ENCODE results near the gene PTPRT.

GRCh38 chr20:42319252-42320013 is 870.3 kb downstream of the PTPRT start:
- TF ChIP-seq CTCF (IDR thresholded peaks at IDR 0.05) (no peak), POLR2A (IDR thresholded peaks at IDR 0.05) (no peak), EP300 (IDR thresholded peaks at IDR 0.05) (no peak), POLR2AphosphoS5 (IDR thresholded peaks at IDR 0.05) (no peak)
